Liver (tissue), 9 donors: ENCODE results near the gene BACH2. TPM values are rescaled to one million over a fixed set of nuclear protein-coding genes. Genes with fewer than 3 reads are reported as not detected.

Experiments
- DNase-seq: peaks from one replicate; pipeline ENCODE4 v3.0.0-alpha.2; 2017; ENCODE audit warnings: low spot score
- H3K27ac ChIP-seq, 2 donors: one replicate each; pipeline ENCODE4 v1.7.0; 2013; ENCODE audit warnings: inconsistent platforms in 2 of 2, low read length in 2 of 2, control low read depth in 1 of 2, low read depth in 1 of 2, mild to moderate bottlenecking in 1 of 2
- H3K27me3 ChIP-seq, 4 donors: one replicate each; pipeline versions ENCODE4 v1.6.1 to v1.7.0; 2013; ENCODE audit warnings: low read length in 3 of 4, inconsistent platforms in 1 of 4, mild to moderate bottlenecking in 1 of 4, moderate library complexity in 1 of 4; ENCODE audit not compliant: control insufficient read depth in 4 of 4, insufficient read depth in 4 of 4
- H3K36me3 ChIP-seq, 4 donors: one replicate each; pipeline versions ENCODE4 v1.6.1 to v1.7.0; 2013; ENCODE audit warnings: low read length in 3 of 4, mild to moderate bottlenecking in 3 of 4, low read depth in 1 of 4, moderate library complexity in 1 of 4; ENCODE audit not compliant: control insufficient read depth in 4 of 4, insufficient read depth in 3 of 4
- H3K4me1 ChIP-seq, 4 donors: one replicate each; pipeline versions ENCODE4 v1.6.1 to v1.7.0; 2013; ENCODE audit warnings: low read length in 3 of 4, mild to moderate bottlenecking in 3 of 4, moderate library complexity in 1 of 4; ENCODE audit not compliant: control insufficient read depth in 4 of 4, insufficient read depth in 4 of 4
- H3K4me3 ChIP-seq, 3 donors: one replicate each; pipeline versions ENCODE4 v1.6.1 to v1.7.0; 2013; ENCODE audit warnings: low read length in 3 of 3, control low read depth in 1 of 3, low read depth in 1 of 3, mild to moderate bottlenecking in 1 of 3
- H3K9ac ChIP-seq, 2 donors: one replicate each; pipeline ENCODE4 v1.7.0; 2013; ENCODE audit warnings: low read length in 2 of 2, mild to moderate bottlenecking in 2 of 2, moderate library complexity in 2 of 2, control low read depth in 1 of 2, low read depth in 1 of 2
- H3K9me3 ChIP-seq, 4 donors: one replicate each; pipeline versions ENCODE4 v1.6.1 to v1.7.0; 2013; ENCODE audit warnings: low read length in 3 of 4; ENCODE audit not compliant: control insufficient read depth in 4 of 4
- ATF3 ChIP-seq: IDR thresholded peaks from 2 replicates; pipeline ENCODE4 v1.6.1; 2016; ENCODE audit warnings: antibody characterized with exemption
- CTCF ChIP-seq: fragments of 150-350 bp; IDR thresholded peaks from 2 replicates; pipeline ENCODE4 v1.5.1; 2017; ENCODE audit warnings: improper control_type of control experiment, low read depth, low read length; ENCODE audit not compliant: missing input control
- EGR1 ChIP-seq, 2 donors: IDR thresholded peaks; 2 replicates each; pipeline ENCODE4 v1.6.1; 2016 to 2018; ENCODE audit warnings: antibody characterized with exemption in 2 of 2, low read depth in 2 of 2
- FOXA1 ChIP-seq: IDR thresholded peaks from 2 replicates; pipeline ENCODE4 v1.6.1; 2016; ENCODE audit warnings: antibody characterized with exemption
- FOXA2 ChIP-seq: IDR thresholded peaks from 2 replicates; pipeline ENCODE4 v1.6.1; 2016; ENCODE audit warnings: antibody characterized with exemption
- GABPA ChIP-seq, 2 donors: IDR thresholded peaks in 1 of 2; conservative IDR thresholded peaks in 1 of 2; 2 replicates each; pipeline ENCODE4 v1.6.1; 2016; ENCODE audit warnings: antibody characterized with exemption in 2 of 2, mild to moderate bottlenecking in 1 of 2, moderate library complexity in 1 of 2
- HNF4A ChIP-seq, 2 donors: conservative IDR thresholded peaks; 2 replicates each; pipeline ENCODE4 v1.6.1; 2016; ENCODE audit warnings: antibody characterized with exemption in 2 of 2, mild to moderate bottlenecking in 2 of 2
- HNF4G ChIP-seq: IDR thresholded peaks from 2 replicates; pipeline ENCODE4 v1.6.1; 2016; ENCODE audit warnings: antibody characterized with exemption
- JUND ChIP-seq, 2 donors: IDR thresholded peaks; 2 replicates each; pipeline ENCODE4 v1.6.1; 2016; ENCODE audit warnings: antibody characterized with exemption in 2 of 2
- MAX ChIP-seq: IDR thresholded peaks from 2 replicates; pipeline ENCODE4 v1.6.1; 2016; ENCODE audit warnings: antibody characterized with exemption
- NR2F2 ChIP-seq: IDR thresholded peaks from 2 replicates; pipeline ENCODE4 v1.6.1; 2016; ENCODE audit warnings: antibody characterized with exemption
- RAD21 ChIP-seq, 2 donors: IDR thresholded peaks; 2 replicates each; pipeline ENCODE4 v1.6.1; 2016; ENCODE audit warnings: antibody characterized with exemption in 2 of 2, mild to moderate bottlenecking in 2 of 2
- REST ChIP-seq: IDR thresholded peaks from 2 replicates; pipeline ENCODE4 v1.6.1; 2016; ENCODE audit warnings: antibody characterized with exemption, mild to moderate bottlenecking
- RXRA ChIP-seq, 2 donors: IDR thresholded peaks; 2 replicates each; pipeline ENCODE4 v1.6.1; 2017 to 2018; ENCODE audit warnings: antibody characterized with exemption in 2 of 2, mild to moderate bottlenecking in 1 of 2
- SP1 ChIP-seq: IDR thresholded peaks from 2 replicates; pipeline ENCODE4 v1.6.1; 2018; ENCODE audit warnings: antibody characterized with exemption, mild to moderate bottlenecking
- YY1 ChIP-seq: IDR thresholded peaks from 2 replicates; pipeline ENCODE4 v1.6.1; 2016; ENCODE audit warnings: antibody characterized with exemption, mild to moderate bottlenecking
- ZBTB33 ChIP-seq: IDR thresholded peaks from 2 replicates; pipeline ENCODE4 v1.6.1; 2016; ENCODE audit warnings: antibody characterized with exemption
- WGBS: extraction: QIAGEN DNeasy Blood & Tissue Kit; methylation state at CpG from one replicate; pipeline ENCODE4 v1.1.7; 2013; 5-methylcytosine and 5-hydroxymethylcytosine counted together
- polyA plus RNA-seq, 2 donors: library from polyadenylated mRNA; stranded (reverse) in 1 of 2; unstranded in 1 of 2; fragments of 200-250 nt in 1 of 2; fragments of >200 nt in 1 of 2; fragmentation: Nextera tagmentation in 1 of 2; extraction: Ambion mirVana in 1 of 2; gene quantifications; one replicate each; pipeline versions ENCODE4 v1.2.1 to v1.2.3, GENCODE V29; 2013 to 2015
- total RNA-seq, 2 donors: library from RNA; depleted of rRNA; stranded (reverse); fragments of >200 nt; gene quantifications; one replicate each; pipeline ENCODE4 v1.2.3, GENCODE V29; 2014
- donor health status: healthy.
- donor health status: healthy.
- donor health status: healthy.
- donor health status: healthy.
- donor health status: healthy.

Gene BACH2
- total and polyA plus RNA-seq, 4 donors, result 1.9 to 3.7 (median 1.9) TPM

- H3K27ac ChIP-seq, result no peak overlapping the region
- H3K9me3 ChIP-seq, result no peaks in the 10 kb centered on the region
- peaks cover 2 to 20% (median 12%) of the 10 kb centered on the region in 4 donors for H3K4me1 ChIP-seq
- DNase-seq, result no peak
- no peaks in the 10 kb centered on the region for H3K27me3 ChIP-seq
- no peak overlapping the region for H3K4me3 ChIP-seq
- WGBS, result 90% methylated on average over 6 of the region's 6 CpGs
- TF ChIP-seq ZBTB33 (no peak), NR2F2 (no peak)
- peaks cover 0 to 2% (median 0%) of the 10 kb centered on the region in 4 donors for H3K36me3 ChIP-seq
- no peak overlapping the region for H3K9ac ChIP-seq
Measured at GRCh38 chr6:89959883-89960282, 336.8 kb downstream of the BACH2 start.

GRCh38 chr6:89956182-89956581, 340.5 kb downstream of the BACH2 start:
- no peaks in the 10 kb centered on the region for H3K27me3 ChIP-seq
- no peak overlapping the region for H3K4me3 ChIP-seq
- TF ChIP-seq CTCF (no peak), EGR1 (IDR thresholded peaks at IDR 0.05; ENCODE audit: low read depth in 2 of 2) (no peak), RAD21 (IDR thresholded peaks at IDR 0.05) (peak; percentile 32 to 51), ZBTB33 (no peak), SP1 (peak; percentile 78), REST (no peak), HNF4A (conservative IDR thresholded peaks at IDR 0.05) (peak; percentile 93 to 95), FOXA1 (no peak), MAX (peak; percentile 23), YY1 (peak; percentile 48), ATF3 (peak; percentile 85), JUND (IDR thresholded peaks at IDR 0.05) (peak; percentile 78 to 85), RXRA (IDR thresholded peaks at IDR 0.05) (peak; percentile 94 to 95), GABPA (IDR thresholded peaks at IDR 0.05 in 1 of 2, conservative IDR thresholded peaks at IDR 0.05 in 1 of 2) (no peak), NR2F2 (peak; percentile 78), HNF4G (peak; percentile 54), FOXA2 (peak; percentile 83)
- no peak for DNase-seq
- WGBS, result 36% methylated on average over 4 of the region's 4 CpGs
- peaks cover 0 to 2% (median 0%) of the 10 kb centered on the region in 4 donors for H3K36me3 ChIP-seq
- peak overlapping the region in 1 of 2 donors; percentile 44 for H3K27ac ChIP-seq
- no peaks in the 10 kb centered on the region for H3K9me3 ChIP-seq
- peaks cover 2 to 43% (median 29%) of the 10 kb centered on the region in 4 donors for H3K4me1 ChIP-seq
- no peak overlapping the region for H3K9ac ChIP-seq
